ENCODE measurements around the gene TEX22. TPM values are rescaled to one million over a fixed set of nuclear protein-coding genes. Genes with fewer than 3 reads are reported as not detected.

The TEX22 gene
- polyA plus RNA-seq, 3 donors = 0.52 to 2.2 (median 0.57) TPM

DNA sequence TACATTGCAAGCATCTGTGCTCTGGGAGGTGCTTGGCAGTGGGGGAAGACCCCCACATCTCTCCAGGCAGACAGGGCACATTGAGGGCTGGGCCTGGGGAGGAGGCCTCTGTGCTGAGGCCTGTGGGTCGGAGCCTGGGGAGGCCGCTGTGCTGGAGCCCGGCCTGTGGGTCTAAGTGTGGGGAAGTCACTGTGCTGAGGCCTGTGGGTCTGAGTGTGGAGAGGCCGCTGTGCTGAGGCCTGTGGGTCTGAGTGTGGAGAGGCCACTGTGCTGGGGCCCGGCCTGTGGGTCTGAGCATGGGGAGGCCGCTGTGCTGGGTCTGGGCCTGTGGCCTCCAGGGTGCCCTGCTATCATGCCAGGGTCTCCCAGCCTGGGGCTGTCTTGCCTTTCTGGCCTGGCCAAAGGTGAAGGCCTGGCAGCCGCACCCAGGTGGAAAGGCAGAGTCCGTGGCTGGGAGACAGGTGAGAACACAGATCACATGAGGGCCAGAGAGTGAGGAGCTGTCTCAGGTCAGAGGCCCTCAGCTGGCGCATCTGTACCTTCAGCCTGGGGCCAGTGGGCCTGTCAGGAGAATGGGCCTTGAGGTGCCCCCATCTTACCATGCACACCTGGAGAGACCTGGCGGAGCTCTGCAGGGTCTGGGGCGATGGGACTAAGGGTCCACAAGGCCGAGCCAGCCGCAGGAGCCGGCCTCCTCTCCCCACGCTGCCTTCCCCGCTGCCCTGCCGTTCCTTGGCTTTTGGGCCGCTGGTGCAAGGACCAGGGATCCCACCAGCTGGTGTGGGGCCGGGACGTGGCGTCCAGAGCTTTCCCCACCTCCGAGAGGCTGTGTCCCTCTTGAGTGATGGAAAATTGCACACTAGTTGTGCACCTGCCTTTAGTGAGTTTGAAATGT lies 57.7 kb downstream of the TEX22 start:
- no peak overlapping the region for H3K27ac Mint-ChIP-seq
- H3K9me3 ChIP-seq (replicated peaks in 1 of 2; ENCODE audit: control insufficient read depth in 1 of 2, insufficient read depth in 1 of 2, low read length in 2 of 2) = no peaks in the 10 kb centered on the region
- 96% methylated on average over 17 of the region's 22 CpGs for WGBS (ENCODE audit: insufficient coverage)
- H3K4me1 Mint-ChIP-seq = no peaks in the 10 kb centered on the region
- no peaks in the 10 kb centered on the region for H3K79me2 ChIP-seq (ENCODE audit: insufficient read depth, low read length)
- H3K27me3 ChIP-seq (ENCODE audit: control insufficient read depth in 2 of 2, insufficient read depth in 2 of 2, low read length in 2 of 2) = no peaks in the 10 kb centered on the region
- TF ChIP-seq, protein P1, sequence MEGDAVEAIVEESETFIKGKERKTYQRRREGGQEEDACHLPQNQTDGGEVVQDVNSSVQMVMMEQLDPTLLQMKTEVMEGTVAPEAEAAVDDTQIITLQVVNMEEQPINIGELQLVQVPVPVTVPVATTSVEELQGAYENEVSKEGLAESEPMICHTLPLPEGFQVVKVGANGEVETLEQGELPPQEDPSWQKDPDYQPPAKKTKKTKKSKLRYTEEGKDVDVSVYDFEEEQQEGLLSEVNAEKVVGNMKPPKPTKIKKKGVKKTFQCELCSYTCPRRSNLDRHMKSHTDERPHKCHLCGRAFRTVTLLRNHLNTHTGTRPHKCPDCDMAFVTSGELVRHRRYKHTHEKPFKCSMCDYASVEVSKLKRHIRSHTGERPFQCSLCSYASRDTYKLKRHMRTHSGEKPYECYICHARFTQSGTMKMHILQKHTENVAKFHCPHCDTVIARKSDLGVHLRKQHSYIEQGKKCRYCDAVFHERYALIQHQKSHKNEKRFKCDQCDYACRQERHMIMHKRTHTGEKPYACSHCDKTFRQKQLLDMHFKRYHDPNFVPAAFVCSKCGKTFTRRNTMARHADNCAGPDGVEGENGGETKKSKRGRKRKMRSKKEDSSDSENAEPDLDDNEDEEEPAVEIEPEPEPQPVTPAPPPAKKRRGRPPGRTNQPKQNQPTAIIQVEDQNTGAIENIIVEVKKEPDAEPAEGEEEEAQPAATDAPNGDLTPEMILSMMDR (IDR thresholded peaks at IDR 0.05) = no peak
- no peaks in the 10 kb centered on the region for H3K4me1 ChIP-seq (ENCODE audit: control insufficient read depth in 1 of 2, insufficient read depth in 2 of 2, low read length in 2 of 2)
- intact Hi-C loops (cut with micrococcal nuclease) = no loop called here
- no peak overlapping the region for H3K27ac ChIP-seq (ENCODE audit: low read depth in 1 of 2, low read length in 2 of 2)
- H3K36me3 Mint-ChIP-seq = peaks cover 38 to 68% of the 10 kb centered on the region in 2 donors
- no peak for DNase-seq
- no peak overlapping the region for H2AFZ ChIP-seq (ENCODE audit: insufficient read depth, low read depth, low read length, poor library complexity, severe bottlenecking)
- H3K4me2 ChIP-seq (replicated peaks; ENCODE audit: extremely low read depth, low read length, poor library complexity, severe bottlenecking) = no peak overlapping the region
- H3K9ac ChIP-seq (ENCODE audit: insufficient read depth, low read length, poor library complexity, severe bottlenecking) = no peak overlapping the region
- H3K9me3 Mint-ChIP-seq = no peaks in the 10 kb centered on the region
- peaks cover 59 to 75% of the 10 kb centered on the region in 2 donors for H3K36me3 ChIP-seq (replicated peaks in 1 of 2; ENCODE audit: control insufficient read depth in 1 of 2, insufficient read depth in 2 of 2, low read length in 2 of 2)
- no peak overlapping the region for H3K4me3 Mint-ChIP-seq
- H4K20me1 ChIP-seq (ENCODE audit: insufficient read depth, low read length) = peaks cover 4% of the 10 kb centered on the region
- no peak overlapping the region for H3K4me3 ChIP-seq (replicated peaks in 1 of 3; ENCODE audit: low read depth in 2 of 3, low read length in 3 of 3)
- H3K27me3 Mint-ChIP-seq (ENCODE audit: low read depth in 3 of 3) = no peaks in the 10 kb centered on the region

DNA sequence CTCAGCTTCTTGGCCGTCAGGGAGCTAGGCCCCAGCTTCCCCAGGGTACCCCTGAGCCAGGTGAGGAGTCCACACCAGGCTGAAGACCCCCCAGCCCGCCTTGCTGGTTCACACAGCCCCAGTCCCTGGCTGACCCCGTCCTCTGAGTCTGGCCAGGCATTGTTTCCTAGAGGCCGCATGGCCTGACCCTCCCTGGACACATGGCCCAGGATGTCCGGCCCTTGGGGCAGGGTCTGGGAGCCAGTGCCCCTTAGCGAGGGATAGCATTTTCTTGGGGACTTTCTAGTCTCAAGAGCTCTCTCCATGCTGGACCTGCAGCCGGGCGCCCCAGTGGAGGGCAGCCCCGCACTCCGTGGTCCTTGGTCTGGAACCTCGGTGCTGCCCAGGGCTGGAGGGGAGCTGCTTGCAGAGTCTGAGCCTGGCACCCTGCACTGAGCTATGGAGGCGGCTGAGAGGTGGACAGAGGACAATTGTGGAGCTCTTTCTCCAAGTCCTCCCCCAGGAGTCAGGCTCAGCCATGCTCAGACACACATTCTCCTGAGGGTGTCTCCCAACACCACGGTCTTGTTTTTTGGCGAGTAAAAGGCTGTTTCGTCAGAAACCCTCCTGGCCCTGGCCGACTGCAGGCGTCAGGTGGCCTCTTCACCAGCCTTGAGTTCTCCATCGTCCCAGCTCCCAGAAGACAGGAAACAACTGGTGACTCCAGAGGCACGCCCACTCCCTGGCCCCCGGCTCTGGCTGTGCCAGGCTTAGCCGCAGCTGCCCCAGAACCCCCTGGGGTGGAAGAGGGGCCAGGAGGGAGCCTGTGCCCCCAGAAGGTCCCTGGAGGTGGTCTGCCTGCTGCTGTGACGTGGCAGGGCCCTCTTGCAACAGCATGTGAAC lies 58.6 kb downstream of the TEX22 start:
- peaks cover 57 to 76% of the 10 kb centered on the region in 2 donors for H3K36me3 ChIP-seq (replicated peaks in 1 of 2; ENCODE audit: control insufficient read depth in 1 of 2, insufficient read depth in 2 of 2, low read length in 2 of 2)
- WGBS (ENCODE audit: insufficient coverage) = 87% methylated on average over 19 of the region's 22 CpGs

More for the DNA sequence above, 58.6 kb downstream of the TEX22 start:
- no peaks in the 10 kb centered on the region for H3K27me3 Mint-ChIP-seq (ENCODE audit: low read depth in 3 of 3)
- no peaks in the 10 kb centered on the region for H3K4me1 Mint-ChIP-seq
- no peak overlapping the region for H3K4me3 ChIP-seq (replicated peaks in 1 of 3; ENCODE audit: low read depth in 2 of 3, low read length in 3 of 3)
- H3K36me3 Mint-ChIP-seq = peaks cover 40 to 68% of the 10 kb centered on the region in 2 donors
- no peak overlapping the region for H3K27ac ChIP-seq (ENCODE audit: low read depth in 1 of 2, low read length in 2 of 2)
- no peak overlapping the region for H3K27ac Mint-ChIP-seq
- no peak for DNase-seq
- H3K79me2 ChIP-seq (ENCODE audit: insufficient read depth, low read length) = no peaks in the 10 kb centered on the region
- no peak overlapping the region for H3K9ac ChIP-seq (ENCODE audit: insufficient read depth, low read length, poor library complexity, severe bottlenecking)
- no peaks in the 10 kb centered on the region for H3K9me3 ChIP-seq (replicated peaks in 1 of 2; ENCODE audit: control insufficient read depth in 1 of 2, insufficient read depth in 1 of 2, low read length in 2 of 2)
- no peaks in the 10 kb centered on the region for H3K4me1 ChIP-seq (ENCODE audit: control insufficient read depth in 1 of 2, insufficient read depth in 2 of 2, low read length in 2 of 2)
- no peak overlapping the region for H3K4me2 ChIP-seq (replicated peaks; ENCODE audit: extremely low read depth, low read length, poor library complexity, severe bottlenecking)
- H3K9me3 Mint-ChIP-seq = no peaks in the 10 kb centered on the region
- H3K27me3 ChIP-seq (ENCODE audit: control insufficient read depth in 2 of 2, insufficient read depth in 2 of 2, low read length in 2 of 2) = no peaks in the 10 kb centered on the region
- H4K20me1 ChIP-seq (ENCODE audit: insufficient read depth, low read length) = peaks cover 4% of the 10 kb centered on the region
- TF ChIP-seq, protein P1 (IDR thresholded peaks at IDR 0.05) = no peak
- intact Hi-C loops (cut with micrococcal nuclease) = no loop called here
- no peak overlapping the region for H2AFZ ChIP-seq (ENCODE audit: insufficient read depth, low read depth, low read length, poor library complexity, severe bottlenecking)
- no peak overlapping the region for H3K4me3 Mint-ChIP-seq
